ENCODE measurements around the gene LRP1B.

LRP1B gene

GRCh38 chr2:140696449-140696848 is 1434.4 kb downstream of the LRP1B start:
- no peak for TF ChIP-seq CTCF (IDR thresholded peaks at IDR 0.05; ENCODE audit: insufficient read depth, low read depth, low read length, missing control alignments)
- H3K4me3 ChIP-seq (ENCODE audit: low read depth, low read length) = no peak overlapping the region
- DNase-seq (ENCODE audit: low read depth) = no peak

GRCh38 chr2:140695155-140695554 is 1435.7 kb downstream of the LRP1B start:
- no peak for DNase-seq (ENCODE audit: low read depth)
- H3K4me3 ChIP-seq (ENCODE audit: low read depth, low read length) = no peak overlapping the region
- no peak for TF ChIP-seq CTCF (IDR thresholded peaks at IDR 0.05; ENCODE audit: insufficient read depth, low read depth, low read length, missing control alignments)

- no peak for DNase-seq (ENCODE audit: low read depth)
- no peak for TF ChIP-seq CTCF (IDR thresholded peaks at IDR 0.05; ENCODE audit: insufficient read depth, low read depth, low read length, missing control alignments)
- H3K4me3 ChIP-seq (ENCODE audit: low read depth, low read length) = no peak overlapping the region
Observed at GRCh38 chr2:140687825-140688224, 1443.0 kb downstream of the LRP1B start.

- no peak overlapping the region for H3K4me3 ChIP-seq (ENCODE audit: low read depth, low read length)
- no peak for DNase-seq (ENCODE audit: low read depth)
- no peak for TF ChIP-seq CTCF (IDR thresholded peaks at IDR 0.05; ENCODE audit: insufficient read depth, low read depth, low read length, missing control alignments)
Observed at GRCh38 chr2:140683658-140684057, 1447.2 kb downstream of the LRP1B start.

- TF ChIP-seq CTCF (IDR thresholded peaks at IDR 0.05; ENCODE audit: insufficient read depth, low read depth, low read length, missing control alignments) = no peak
- H3K4me3 ChIP-seq (ENCODE audit: low read depth, low read length) = no peak overlapping the region
- DNase-seq (ENCODE audit: low read depth) = no peak
Observed at GRCh38 chr2:140680862-140681261, 1450.0 kb downstream of the LRP1B start.

GRCh38 chr2:140679752-140680151 is 1451.1 kb downstream of the LRP1B start:
- TF ChIP-seq CTCF (IDR thresholded peaks at IDR 0.05; ENCODE audit: insufficient read depth, low read depth, low read length, missing control alignments) = no peak
- DNase-seq (ENCODE audit: low read depth) = no peak
- no peak overlapping the region for H3K4me3 ChIP-seq (ENCODE audit: low read depth, low read length)

- H3K4me3 ChIP-seq (ENCODE audit: low read depth, low read length) = no peak overlapping the region
- DNase-seq (ENCODE audit: low read depth) = no peak
- TF ChIP-seq CTCF (IDR thresholded peaks at IDR 0.05; ENCODE audit: insufficient read depth, low read depth, low read length, missing control alignments) = no peak
Observed at GRCh38 chr2:140669911-140670310, 1460.9 kb downstream of the LRP1B start.
